MCF 10A (cell line): ENCODE measurements around the gene CRACDL. TPM values are rescaled to one million over a fixed set of nuclear protein-coding genes. Genes with fewer than 3 reads are reported as not detected.

Source experiments
- BruUV-seq: library from RNA; stranded (reverse); fragments of 400-500 nt; replicated peaks from 2 replicates; lab custom pipeline; 2021; lab: Mats Ljungman, UMichigan
- CTCF ChIA-PET: fragments of 300-600 bp; sonication (Branson Sonifier 250); formaldehyde crosslinking; extraction: SDS; loops from one replicate; lab custom pipeline; 2021; ENCODE audit warnings: antibody characterized with exemption, inconsistent platforms; lab: Yijun Ruan, JAX
- POLR2A ChIA-PET: fragments of 300-600, 350-650 bp; sonication (Branson Sonifier 250); formaldehyde crosslinking; extraction: SDS; loops from one replicate; lab custom pipeline; 2020; ENCODE audit warnings: antibody characterized with exemption, inconsistent platforms; lab: Yijun Ruan, JAX
- DNase-seq: peaks from one replicate; pipeline ENCODE4 v3.0.0-alpha.2; 2018; ENCODE audit not compliant: unreplicated experiment
- H3K27ac Mint-ChIP-seq: one replicate; pipeline ENCODE4 v1.8.0; 2022; ENCODE audit warnings: mild to moderate bottlenecking, low read depth, mixed read lengths; ENCODE audit not compliant: unreplicated experiment
- H3K27me3 Mint-ChIP-seq: one replicate; pipeline ENCODE4 v1.8.0; 2022; ENCODE audit warnings: mixed read lengths; ENCODE audit not compliant: insufficient read depth, unreplicated experiment
- H3K36me3 Mint-ChIP-seq: one replicate; pipeline ENCODE4 v1.8.0; 2022; ENCODE audit warnings: mild to moderate bottlenecking, moderate library complexity, mixed read lengths; ENCODE audit not compliant: insufficient read depth, unreplicated experiment
- H3K4me1 Mint-ChIP-seq: one replicate; pipeline ENCODE4 v1.8.0; 2022; ENCODE audit warnings: mixed read lengths; ENCODE audit not compliant: insufficient read depth, unreplicated experiment
- H3K4me3 Mint-ChIP-seq: one replicate; pipeline ENCODE4 v1.8.0; 2022; ENCODE audit warnings: mild to moderate bottlenecking, moderate library complexity, mixed read lengths; ENCODE audit not compliant: unreplicated experiment
- H3K9me3 Mint-ChIP-seq: one replicate; pipeline ENCODE4 v1.8.0; 2022; ENCODE audit warnings: mixed read lengths; ENCODE audit not compliant: unreplicated experiment
- CTCF ChIP-seq: fragments of 200-600 bp; IDR thresholded peaks from one replicate; pipeline ENCODE4 v1.8.0; 2022; ENCODE audit warnings: antibody characterized with exemption, mild to moderate bottlenecking; ENCODE audit not compliant: unreplicated experiment
- intact Hi-C: fragments of 100-400 bp; cut with micrococcal nuclease; formaldehyde crosslinking; loops from 2 replicates; pipeline ENCODE4 v1.14.1; 2022
- total RNA-seq: library from RNA; stranded (reverse); gene quantifications from 2 replicates; pipeline ENCODE4 v1.2.3, GENCODE V29; 2022

The CRACDL gene
- total RNA-seq, 1 experiment from 2014 or later = 12.9 TPM

DNA sequence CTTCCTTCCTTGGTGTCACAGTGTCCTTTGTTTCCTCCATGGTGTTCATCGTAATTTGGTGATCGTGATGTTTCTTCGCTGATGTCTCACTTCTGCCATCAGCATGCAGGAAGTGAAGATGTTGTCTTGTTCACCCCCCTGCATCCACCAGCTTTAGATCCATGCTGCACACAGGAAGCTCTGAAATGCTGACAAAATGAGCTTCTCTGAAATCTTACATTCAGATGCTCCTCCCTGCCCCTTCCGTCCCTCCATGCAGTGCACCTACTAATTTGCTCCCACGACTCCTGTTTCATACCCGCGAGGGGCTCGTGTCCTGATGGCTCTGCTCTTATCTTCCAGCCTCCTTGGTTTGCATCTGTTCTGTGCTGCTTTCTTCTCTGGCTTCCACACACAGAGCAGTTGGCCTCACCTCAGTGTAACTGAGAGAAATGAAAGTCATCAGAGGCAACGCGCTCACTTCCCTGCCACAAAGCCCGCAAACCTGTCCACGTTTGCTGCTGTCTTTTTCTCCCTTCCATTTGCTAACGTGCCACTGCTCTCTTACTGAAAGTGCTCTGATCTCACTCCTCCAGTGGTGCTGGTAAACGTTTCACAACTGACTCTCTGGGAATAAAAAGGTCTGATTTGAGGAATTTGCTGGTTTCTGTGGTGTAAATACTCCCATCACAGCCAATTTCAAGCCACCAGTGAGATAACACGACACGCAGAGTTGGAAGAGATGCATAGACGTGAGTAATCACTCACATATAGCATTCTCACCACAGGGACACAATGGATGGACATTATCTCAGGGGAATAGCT, 164.1 kb downstream of the CRACDL start:
- Mint-ChIP-seq H3K36me3 (no peaks in the 10 kb centered on the region), H3K4me3 (no peak overlapping the region), H3K27ac (no peak overlapping the region), H3K9me3 (no peaks in the 10 kb centered on the region), H3K4me1 (peaks cover 26% of the 10 kb centered on the region), H3K27me3 (peaks cover 24% of the 10 kb centered on the region)
- ChIA-PET CTCF (interaction anchor here (0.9 kb wide), 1 partner anchor 21 kb away, joined by 3 read pairs; no protein-coding TSS in a partner anchor), POLR2A (no interaction called here)
- peak; percentile 30 for DNase-seq
- no TSS peak for BruUV-seq
- no peak for TF ChIP-seq CTCF
- intact Hi-C loops = no loop called here

GRCh38 chr2:98771264-98771663, 164.8 kb downstream of the CRACDL start:
- DNase-seq = no peak
- ChIA-PET POLR2A (interaction anchor here (1.0 kb wide), 1 partner anchor 24 kb away, joined by 3 read pairs; no protein-coding TSS in a partner anchor), CTCF (interaction anchor here (0.6 kb wide), 1 partner anchor 39 kb away, joined by 3 read pairs; no protein-coding TSS in a partner anchor)
- BruUV-seq = no TSS peak
- no peak for TF ChIP-seq CTCF
- H3K4me3 Mint-ChIP-seq = no peak overlapping the region
- H3K9me3 Mint-ChIP-seq = no peaks in the 10 kb centered on the region
- H3K27ac Mint-ChIP-seq = no peak overlapping the region
- H3K4me1 Mint-ChIP-seq = peaks cover 26% of the 10 kb centered on the region
- H3K27me3 Mint-ChIP-seq = peaks cover 24% of the 10 kb centered on the region
- no peaks in the 10 kb centered on the region for H3K36me3 Mint-ChIP-seq
- intact Hi-C loops = no loop called here

- Mint-ChIP-seq H3K4me1 (peaks cover 26% of the 10 kb centered on the region), H3K27me3 (peaks cover 24% of the 10 kb centered on the region), H3K9me3 (no peaks in the 10 kb centered on the region), H3K36me3 (no peaks in the 10 kb centered on the region), H3K27ac (no peak overlapping the region), H3K4me3 (no peak overlapping the region)
- DNase-seq = no peak
- CTCF ChIA-PET = no interaction called here
- no TSS peak for BruUV-seq
- POLR2A ChIA-PET = no interaction called here
- intact Hi-C loops = no loop called here
- TF ChIP-seq CTCF = no peak
These were observed 166.2 kb downstream of the CRACDL start for GRCh38 chr2:98769784-98770183.

DNA sequence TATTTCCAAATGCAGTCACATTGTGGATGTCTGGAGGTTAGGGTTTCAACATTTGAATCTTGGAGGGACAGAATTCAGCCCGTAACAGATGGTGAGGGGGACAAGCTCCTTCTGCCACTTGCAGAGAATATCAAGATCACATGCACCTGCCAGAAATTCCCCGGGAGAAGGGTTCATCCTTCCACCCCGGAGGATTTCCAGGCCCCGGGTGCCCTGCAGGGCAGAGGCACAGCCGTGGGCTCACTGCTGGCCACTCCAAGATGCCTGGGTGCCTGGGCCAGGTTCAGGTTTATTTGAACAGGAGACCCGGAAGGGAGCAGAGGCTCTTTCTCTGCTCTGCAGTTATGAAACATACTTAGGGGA, 166.9 kb downstream of the CRACDL start:
- ChIA-PET CTCF (interaction anchor here (1.1 kb wide), 1 partner anchor 12 kb away, joined by 3 read pairs; no protein-coding TSS in a partner anchor), POLR2A (no interaction called here)
- Mint-ChIP-seq H3K4me1 (peaks cover 26% of the 10 kb centered on the region), H3K36me3 (no peaks in the 10 kb centered on the region), H3K27me3 (peaks cover 24% of the 10 kb centered on the region), H3K9me3 (no peaks in the 10 kb centered on the region), H3K4me3 (no peak overlapping the region), H3K27ac (no peak overlapping the region)
- TF ChIP-seq CTCF = no peak
- DNase-seq = no peak
- no TSS peak for BruUV-seq
- intact Hi-C loops = no loop called here
